CD4-positive, alpha-beta T cell treated with Interleukin-10 for 1 hour (primary cell): ENCODE results near the gene PBX4.

Source experiments
- DNase-seq: peaks from one replicate; pipeline ENCODE4 v3.0.0-alpha.2; 2020

The PBX4 gene

GRCh38 chr19:19523177-19523576, 95.3 kb downstream of the PBX4 start:
- DNase-seq: no peak

DNA sequence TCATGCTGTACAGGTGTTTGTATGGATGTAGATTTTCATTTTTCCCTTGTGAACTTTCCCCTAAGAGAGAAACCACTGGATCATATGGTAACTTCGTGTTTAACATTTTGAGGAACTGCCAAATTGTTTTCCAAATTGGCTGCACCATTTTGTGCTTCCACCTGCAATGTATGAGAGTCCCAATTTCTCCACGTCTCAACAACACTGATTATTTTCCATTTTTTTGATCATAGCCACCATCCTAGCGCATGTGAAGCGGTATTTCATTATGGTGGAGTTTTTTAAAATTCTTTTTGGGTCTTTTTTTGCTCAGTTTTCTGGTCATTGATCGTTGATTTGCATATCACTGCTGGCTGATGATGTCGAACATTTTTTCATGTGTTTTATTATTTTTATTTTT, 97.5 kb downstream of the PBX4 start:
- no peak for DNase-seq

DNA sequence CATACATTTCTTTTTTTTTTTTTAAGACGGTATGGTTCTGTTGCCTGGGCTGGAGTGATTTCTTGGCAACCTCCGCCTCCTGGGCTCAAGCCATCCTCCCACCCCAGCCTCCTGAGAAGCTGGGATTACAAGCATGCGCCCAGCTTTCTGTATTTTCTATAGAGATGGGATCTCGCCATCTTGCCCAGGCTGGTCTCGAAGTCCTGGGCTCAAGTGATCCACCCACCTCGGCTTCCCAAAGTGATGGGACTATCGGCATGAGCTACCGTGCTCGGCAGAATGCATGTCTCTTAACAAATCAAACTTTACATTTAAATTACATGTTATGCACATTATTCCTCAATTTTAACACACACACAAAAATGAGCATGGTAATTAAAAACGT, 101.3 kb downstream of the PBX4 start:
- no peak for DNase-seq

DNA sequence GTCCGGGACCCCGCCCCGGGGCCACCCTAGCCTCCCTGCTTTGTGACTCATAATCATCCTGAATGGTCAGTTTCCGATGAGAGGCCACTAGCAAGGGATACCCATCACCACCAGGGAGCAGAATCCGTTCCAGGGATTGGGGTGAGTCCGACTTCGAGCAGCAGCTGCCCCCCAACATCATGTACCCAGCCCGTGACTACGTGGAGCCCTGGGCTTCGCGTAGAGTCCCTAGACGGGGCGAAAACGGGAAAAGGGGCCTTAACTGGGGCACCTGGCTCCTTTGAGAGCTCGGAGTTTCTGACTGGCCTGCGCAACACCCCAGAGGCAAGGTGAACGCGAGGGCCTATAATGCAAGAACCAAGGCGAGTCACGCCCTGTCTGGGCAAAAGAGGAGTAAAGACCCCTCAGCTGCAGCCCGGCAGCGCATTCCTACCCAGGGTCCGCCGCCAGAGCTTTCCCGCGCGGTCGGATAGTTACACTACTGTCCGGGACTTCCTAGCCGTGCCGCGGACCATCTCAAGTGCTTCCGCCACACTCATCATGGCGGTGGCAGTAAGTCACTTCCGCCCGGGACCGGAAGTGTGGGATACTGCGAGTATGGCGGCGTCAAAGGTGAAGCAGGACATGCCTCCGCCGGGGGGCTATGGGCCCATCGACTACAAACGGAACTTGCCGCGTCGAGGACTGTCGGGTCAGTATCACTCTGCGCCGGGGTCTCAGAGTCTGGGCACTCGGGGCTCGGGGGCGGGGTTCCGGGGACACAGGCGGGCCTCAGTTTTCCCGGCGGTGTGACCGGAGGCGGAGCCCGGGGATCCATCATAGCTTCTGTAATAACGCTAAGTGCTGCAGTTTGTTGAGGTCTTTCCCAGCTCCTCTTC, 102.6 kb downstream of the PBX4 start, which contains the start of gene NDUFA13:
Gene NDUFA13 (plus strand): TSS at position 584 of the 878 bp plus-strand sequence. CDS start 14 bp downstream, at position 598.
- DNase-seq: peak; percentile 96

GRCh38 chr19:19514881-19515641, 103.4 kb downstream of the PBX4 start, which contains the start of gene TSSK6:
TSSK6 (minus strand) TSS chr19:19515548; CDS start chr19:19515427, 121 bp downstream.
- DNase-seq: no peak

GRCh38 chr19:19514215-19514657, 104.3 kb downstream of the PBX4 start:
- no peak for DNase-seq

GRCh38 chr19:19513682-19514081, 104.8 kb downstream of the PBX4 start:
- DNase-seq: no peak
